Muscle layer of duodenum (tissue), 2 donors: ENCODE results near the gene TRAPPC3.
"Not testable (repeated sequence)": the region's sequence is repeated elsewhere in the genome, so short reads cannot be mapped to it uniquely, and the experiment has no call there.

Experiments
- H3K27ac ChIP-seq: one replicate; pipeline ENCODE4 v1.7.0; 2013; ENCODE audit warnings: mild to moderate bottlenecking, low read length
- H3K27me3 ChIP-seq: one replicate; pipeline ENCODE4 v1.7.0; 2013; ENCODE audit warnings: low read depth, mild to moderate bottlenecking, control low read depth, low read length
- H3K36me3 ChIP-seq, 2 donors: one replicate each; pipeline ENCODE4 v1.7.0; 2013; ENCODE audit warnings: low read length in 2 of 2, control low read depth in 1 of 2, mild to moderate bottlenecking in 1 of 2; ENCODE audit not compliant: insufficient read depth in 2 of 2, control insufficient read depth in 1 of 2
- H3K4me1 ChIP-seq, 2 donors: one replicate each; pipeline ENCODE4 v1.7.0; 2013; ENCODE audit warnings: low read length in 2 of 2, mild to moderate bottlenecking in 2 of 2, control low read depth in 1 of 2, moderate library complexity in 1 of 2; ENCODE audit not compliant: insufficient read depth in 2 of 2, control insufficient read depth in 1 of 2
- H3K4me3 ChIP-seq, 2 donors: one replicate each; pipeline ENCODE4 v1.7.0; 2013; ENCODE audit warnings: low read length in 2 of 2, low read depth in 1 of 2, mild to moderate bottlenecking in 1 of 2
- H3K9me3 ChIP-seq, 2 donors: one replicate each; pipeline ENCODE4 v1.7.0; 2013; ENCODE audit warnings: low read length in 2 of 2, control low read depth in 1 of 2, mild to moderate bottlenecking in 1 of 2; ENCODE audit not compliant: control insufficient read depth in 1 of 2
- donor health status: healthy.

Gene TRAPPC3

DNA sequence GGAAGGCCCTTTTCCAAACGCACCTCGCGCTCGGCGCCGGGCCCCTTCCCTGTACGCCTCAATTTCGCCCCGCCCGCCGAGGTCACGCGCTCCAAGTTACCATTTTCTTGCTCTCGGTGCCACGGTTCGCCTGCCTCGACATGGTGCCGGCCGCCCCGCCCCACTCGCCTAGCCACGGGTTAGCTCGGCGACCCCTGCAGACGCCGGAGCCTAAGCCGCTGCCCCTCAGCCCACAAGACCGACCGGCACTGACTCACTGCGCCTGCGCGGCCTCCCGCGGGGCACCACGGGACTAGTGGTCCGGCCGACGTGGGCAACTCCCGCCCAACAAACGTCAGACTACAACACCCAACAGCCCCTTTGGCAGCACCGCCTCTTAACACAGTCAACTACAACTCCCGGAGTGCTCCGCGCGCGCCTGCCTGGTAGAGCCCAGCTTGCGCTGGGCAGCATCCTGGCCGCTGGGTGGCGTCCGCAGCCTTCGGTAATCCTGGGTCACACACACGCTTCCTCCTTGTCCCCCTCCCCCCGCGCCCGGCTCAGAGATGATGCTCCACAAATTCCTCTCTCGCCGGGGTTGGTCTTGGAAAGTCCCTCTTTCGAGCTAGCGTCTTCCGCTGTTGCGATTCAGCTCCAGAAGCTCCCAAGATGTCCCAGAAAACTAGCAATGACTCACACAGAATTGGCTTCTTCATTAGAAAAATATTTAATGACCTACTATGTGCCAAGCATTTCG lies at the start of gene TRAPPC3:
TSS of gene TRAPPC3 (minus strand) at position 250 of the 736 bp plus-strand sequence. CDS start at position 142, 108 bp downstream.
- Histone ChIP-seq H3K4me1 (peaks cover 18 to 37% of the 10 kb centered on the region in 2 donors), H3K27me3 (no peaks in the 10 kb centered on the region), H3K4me3 (peak within 1 kb of the TSS; percentile 86 to 97), H3K27ac (peak within 1 kb of the TSS; percentile 93), H3K36me3 (peaks cover 0 to 12% of the 10 kb centered on the region in 2 donors), H3K9me3 (no peaks in the 10 kb centered on the region)

DNA sequence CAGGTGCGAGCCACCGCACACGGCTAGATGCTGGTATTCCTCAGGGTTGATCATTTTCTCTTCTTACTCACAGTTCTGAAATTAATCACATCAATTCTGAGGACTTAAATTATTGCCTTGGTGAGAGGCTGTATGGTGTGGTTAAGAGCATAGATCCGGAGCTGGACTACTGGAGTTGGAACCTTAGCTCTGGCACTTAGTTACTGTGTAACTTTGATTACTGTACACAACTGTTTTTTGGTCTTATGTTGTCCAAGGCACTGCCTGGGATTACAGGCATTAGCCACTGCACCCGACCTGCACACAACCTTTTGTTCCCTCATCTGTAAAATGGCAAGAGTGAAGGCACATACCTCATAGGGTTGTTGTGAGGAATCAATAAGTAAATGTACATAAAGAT lies 49.4 kb upstream of the TRAPPC3 start:
- Histone ChIP-seq H3K36me3 (no peaks in the 10 kb centered on the region), H3K27ac (no peak overlapping the region), H3K9me3 (no peaks in the 10 kb centered on the region), H3K4me3 (no peak overlapping the region), H3K27me3 (no peaks in the 10 kb centered on the region), H3K4me1 (no peaks in the 10 kb centered on the region)

DNA sequence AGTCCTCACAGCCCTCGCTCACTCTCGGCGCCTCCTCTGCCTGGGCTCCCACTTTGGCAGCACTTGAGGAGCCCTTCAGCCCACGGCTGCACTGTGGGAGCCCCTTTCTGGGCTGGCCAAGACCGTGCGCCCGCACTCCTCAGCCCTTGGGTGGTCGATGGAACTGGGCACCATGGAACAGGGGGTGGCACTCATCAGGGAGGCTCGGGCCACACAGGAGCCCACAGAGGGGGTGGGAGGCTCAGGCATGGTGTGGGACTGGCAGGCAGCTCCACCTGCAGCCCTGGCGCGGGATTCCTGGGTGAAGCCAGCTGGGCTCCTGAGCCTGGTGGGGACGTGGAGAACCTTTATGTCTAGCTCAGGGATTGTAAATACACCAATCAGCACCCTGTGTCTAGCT lies 47.5 kb upstream of the TRAPPC3 start:
- H3K4me1 ChIP-seq, H3K27me3 ChIP-seq, H3K4me3 ChIP-seq, H3K27ac ChIP-seq, H3K36me3 ChIP-seq, H3K9me3 ChIP-seq: not testable (repeated sequence)

DNA sequence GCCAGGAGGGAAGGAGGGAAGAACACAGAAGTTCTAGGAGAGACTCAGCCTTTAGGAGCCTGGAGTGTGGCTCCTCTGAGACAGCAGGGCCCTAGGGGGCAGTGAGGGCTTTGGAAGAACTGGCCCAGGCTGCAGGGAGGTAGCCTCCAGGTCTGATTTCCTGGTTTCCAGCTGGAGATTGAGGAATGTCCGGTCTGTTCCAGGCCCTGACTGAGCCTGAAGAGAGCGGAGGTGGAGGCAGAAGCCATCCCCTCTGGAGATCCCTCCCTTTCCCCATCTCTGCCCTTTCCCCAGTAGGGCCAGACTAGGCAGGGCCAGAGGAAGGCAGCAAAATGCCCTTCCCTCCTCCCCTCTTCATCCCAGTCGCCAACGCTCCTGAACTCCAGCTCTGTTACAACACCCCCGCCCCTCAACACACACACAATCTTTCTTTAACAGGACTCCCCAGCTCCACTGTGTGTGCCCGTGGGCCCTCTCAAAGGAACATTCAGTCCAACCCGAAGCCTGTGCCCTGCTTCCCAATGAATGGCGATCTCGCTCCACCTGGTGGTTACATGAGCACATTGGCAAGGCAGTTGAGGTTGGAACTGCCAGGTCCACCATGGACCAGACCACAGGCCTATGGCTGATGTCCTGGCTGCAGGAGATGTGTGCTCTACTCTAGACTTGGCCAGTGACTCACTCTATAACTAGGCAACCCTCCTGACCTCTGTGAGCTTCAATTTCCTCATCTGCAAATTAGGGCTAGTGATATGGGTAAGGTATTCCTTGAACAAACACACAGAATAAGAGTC lies 38.7 kb upstream of the TRAPPC3 start:
- H3K27me3 ChIP-seq, result no peaks in the 10 kb centered on the region
- no peak overlapping the region for H3K4me3 ChIP-seq
- no peaks in the 10 kb centered on the region for H3K9me3 ChIP-seq
- peaks cover 0 to 5% of the 10 kb centered on the region in 2 donors for H3K4me1 ChIP-seq
- no peaks in the 10 kb centered on the region for H3K36me3 ChIP-seq
- peak overlapping the region; percentile 77 for H3K27ac ChIP-seq

DNA sequence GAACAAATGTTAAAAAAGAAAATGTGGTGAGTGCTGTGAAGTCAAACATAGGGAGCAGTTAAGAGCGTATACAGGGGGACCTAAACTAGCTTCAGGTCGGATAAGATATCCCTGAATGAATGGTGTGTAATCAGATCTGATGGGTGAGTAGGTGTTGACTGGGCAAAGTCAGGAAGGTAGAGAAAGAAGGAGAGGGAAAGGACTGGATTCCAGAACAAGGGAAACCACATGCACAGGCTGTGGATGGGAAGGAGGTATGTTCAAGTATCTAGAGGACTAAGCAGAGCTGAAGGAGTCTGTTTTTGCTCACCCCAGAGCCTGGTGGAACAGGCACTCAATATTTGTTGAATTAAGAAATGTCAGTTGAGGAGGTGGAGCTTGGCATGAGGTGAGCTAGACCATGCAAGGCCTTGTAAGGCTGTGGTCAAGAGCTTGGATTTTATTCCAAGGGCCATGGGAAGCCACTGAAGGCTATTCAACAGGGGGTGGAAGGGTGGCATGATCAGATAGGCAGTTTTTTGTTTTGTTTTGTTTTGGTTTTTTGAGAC lies 34.1 kb upstream of the TRAPPC3 start:
- Histone ChIP-seq H3K4me3 (no peak overlapping the region), H3K27ac (peak overlapping the region; percentile 66), H3K4me1 (peaks cover 0 to 12% of the 10 kb centered on the region in 2 donors), H3K27me3 (no peaks in the 10 kb centered on the region), H3K9me3 (no peaks in the 10 kb centered on the region), H3K36me3 (peaks cover 18 to 34% of the 10 kb centered on the region in 2 donors)

DNA sequence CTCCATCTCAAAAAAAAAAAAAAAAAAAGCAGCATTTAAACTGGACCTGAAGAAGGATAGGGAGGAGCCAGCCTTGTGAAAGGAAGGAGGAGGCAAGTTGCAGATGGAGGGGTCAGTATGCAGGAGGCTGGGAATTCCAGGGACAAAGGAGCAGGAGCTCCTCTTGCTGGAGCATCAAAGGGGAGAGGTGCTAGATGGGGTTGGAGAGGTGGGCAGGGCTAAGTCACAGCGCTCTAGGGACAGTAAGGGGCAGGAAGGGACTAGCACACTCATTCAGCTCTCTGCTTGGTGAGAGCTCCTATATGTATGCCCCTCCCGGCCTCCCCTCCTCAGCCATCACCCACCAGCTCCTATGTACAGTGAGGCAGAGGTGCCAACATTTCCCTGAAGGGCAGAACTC lies 33.4 kb upstream of the TRAPPC3 start:
- Histone ChIP-seq H3K9me3 (no peaks in the 10 kb centered on the region), H3K4me3 (no peak overlapping the region), H3K4me1 (peaks cover 0 to 10% of the 10 kb centered on the region in 2 donors), H3K27me3 (no peaks in the 10 kb centered on the region), H3K27ac (peak overlapping the region; percentile 66), H3K36me3 (peaks cover 18 to 40% of the 10 kb centered on the region in 2 donors)

DNA sequence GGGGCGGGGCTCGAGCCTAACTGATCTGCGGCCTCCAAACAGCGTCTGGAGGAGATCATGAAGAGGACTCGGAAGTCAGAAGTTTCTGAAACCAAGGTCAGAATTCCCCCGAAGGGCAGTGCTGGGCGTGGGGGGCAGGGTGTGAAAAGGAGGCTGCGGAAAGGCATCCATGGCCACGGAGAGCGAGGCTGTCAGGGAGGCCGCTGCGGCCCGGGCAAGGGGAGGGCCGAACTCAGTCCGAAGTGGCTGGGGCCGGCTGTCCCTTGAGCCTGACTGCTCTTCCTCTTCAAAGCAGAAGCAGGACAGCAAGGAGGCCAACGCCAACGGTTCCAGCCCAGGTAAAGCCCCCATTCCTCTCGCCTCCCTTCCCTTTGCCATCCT lies 29.9 kb upstream of the TRAPPC3 start:
- H3K27ac ChIP-seq, result no peak overlapping the region
- no peaks in the 10 kb centered on the region for H3K9me3 ChIP-seq
- peaks cover 10 to 34% of the 10 kb centered on the region in 2 donors for H3K4me1 ChIP-seq
- peaks cover 31 to 71% of the 10 kb centered on the region in 2 donors for H3K36me3 ChIP-seq
- H3K4me3 ChIP-seq, result no peak overlapping the region
- no peaks in the 10 kb centered on the region for H3K27me3 ChIP-seq

DNA sequence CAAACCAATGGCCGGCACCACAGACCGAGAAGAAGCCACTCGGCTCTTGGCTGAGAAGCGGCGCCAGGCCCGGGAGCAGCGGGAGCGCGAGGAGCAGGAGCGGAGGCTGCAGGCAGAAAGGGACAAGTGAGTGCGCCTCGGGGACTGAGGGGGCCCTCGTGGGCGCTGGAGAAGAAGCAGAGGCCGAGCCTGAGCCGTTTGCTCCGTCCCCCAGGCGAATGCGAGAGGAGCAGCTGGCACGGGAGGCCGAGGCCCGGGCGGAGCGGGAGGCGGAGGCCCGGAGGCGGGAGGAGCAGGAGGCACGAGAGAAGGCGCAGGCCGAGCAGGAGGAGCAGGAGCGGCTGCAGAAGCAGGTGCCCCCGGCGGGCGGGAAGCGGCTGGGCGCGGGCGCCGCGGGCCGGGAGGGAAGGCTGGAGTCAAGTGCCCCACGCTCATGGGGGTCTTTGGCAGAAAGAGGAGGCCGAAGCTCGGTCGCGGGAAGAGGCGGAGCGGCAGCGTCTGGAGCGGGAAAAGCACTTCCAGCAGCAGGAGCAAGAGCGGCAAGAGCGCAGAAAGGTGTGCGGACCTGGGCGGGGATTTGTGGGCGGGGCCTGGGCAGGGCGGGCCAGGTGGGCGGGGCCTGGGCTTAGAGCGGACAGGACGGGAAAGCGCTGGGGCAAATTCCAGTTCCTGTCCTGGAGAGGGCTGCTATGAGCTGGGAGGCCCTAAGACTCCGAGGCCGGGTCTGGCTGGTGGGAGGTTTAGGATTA lies 29.4 kb upstream of the TRAPPC3 start:
- no peaks in the 10 kb centered on the region for H3K27me3 ChIP-seq
- no peak overlapping the region for H3K4me3 ChIP-seq
- no peaks in the 10 kb centered on the region for H3K9me3 ChIP-seq
- H3K27ac ChIP-seq, result no peak overlapping the region
- H3K36me3 ChIP-seq, result peaks cover 36 to 76% of the 10 kb centered on the region in 2 donors
- peaks cover 10 to 40% of the 10 kb centered on the region in 2 donors for H3K4me1 ChIP-seq

DNA sequence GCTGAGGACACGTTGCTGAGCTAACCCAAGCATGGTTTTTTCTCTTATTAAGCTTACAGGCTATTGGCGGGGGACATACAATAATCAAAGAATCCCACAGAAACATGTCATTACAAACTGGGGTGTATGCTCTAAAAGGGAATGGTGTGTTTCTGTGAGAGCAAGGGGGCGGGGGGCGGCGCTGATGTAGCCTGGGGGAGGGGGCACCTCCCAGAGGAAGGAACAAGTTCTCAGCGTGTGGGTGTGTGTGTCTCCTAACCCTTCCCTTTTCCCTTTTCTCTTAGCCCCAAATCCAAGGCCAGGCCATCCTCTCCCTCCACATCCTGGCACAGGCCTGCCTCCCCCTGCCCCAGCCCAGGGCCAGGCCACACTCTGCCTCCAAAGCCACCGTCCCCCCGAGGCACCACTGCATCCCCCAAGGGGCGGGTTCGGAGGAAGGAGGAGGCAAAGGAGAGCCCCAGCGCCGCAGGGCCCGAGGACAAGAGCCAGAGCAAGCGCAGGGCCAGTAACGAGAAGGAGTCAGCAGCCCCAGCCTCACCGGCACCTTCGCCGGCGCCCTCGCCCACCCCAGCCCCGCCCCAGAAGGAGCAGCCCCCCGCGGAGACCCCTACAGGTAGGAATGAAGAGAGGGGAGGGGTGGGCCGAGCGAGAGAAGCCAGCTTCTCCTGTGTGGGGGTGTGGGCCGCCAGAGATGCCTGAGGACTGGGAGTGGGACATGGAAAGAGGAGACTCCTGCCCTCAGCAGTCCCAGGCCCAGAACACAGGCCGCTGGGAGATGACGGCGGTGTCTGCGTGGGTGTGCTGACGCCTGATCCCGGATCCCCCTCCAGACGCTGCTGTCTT lies 28.5 kb upstream of the TRAPPC3 start:
- Histone ChIP-seq H3K4me3 (no peak overlapping the region), H3K4me1 (peaks cover 10 to 40% of the 10 kb centered on the region in 2 donors), H3K9me3 (no peaks in the 10 kb centered on the region), H3K27ac (no peak overlapping the region), H3K27me3 (no peaks in the 10 kb centered on the region), H3K36me3 (peaks cover 45 to 85% of the 10 kb centered on the region in 2 donors)

DNA sequence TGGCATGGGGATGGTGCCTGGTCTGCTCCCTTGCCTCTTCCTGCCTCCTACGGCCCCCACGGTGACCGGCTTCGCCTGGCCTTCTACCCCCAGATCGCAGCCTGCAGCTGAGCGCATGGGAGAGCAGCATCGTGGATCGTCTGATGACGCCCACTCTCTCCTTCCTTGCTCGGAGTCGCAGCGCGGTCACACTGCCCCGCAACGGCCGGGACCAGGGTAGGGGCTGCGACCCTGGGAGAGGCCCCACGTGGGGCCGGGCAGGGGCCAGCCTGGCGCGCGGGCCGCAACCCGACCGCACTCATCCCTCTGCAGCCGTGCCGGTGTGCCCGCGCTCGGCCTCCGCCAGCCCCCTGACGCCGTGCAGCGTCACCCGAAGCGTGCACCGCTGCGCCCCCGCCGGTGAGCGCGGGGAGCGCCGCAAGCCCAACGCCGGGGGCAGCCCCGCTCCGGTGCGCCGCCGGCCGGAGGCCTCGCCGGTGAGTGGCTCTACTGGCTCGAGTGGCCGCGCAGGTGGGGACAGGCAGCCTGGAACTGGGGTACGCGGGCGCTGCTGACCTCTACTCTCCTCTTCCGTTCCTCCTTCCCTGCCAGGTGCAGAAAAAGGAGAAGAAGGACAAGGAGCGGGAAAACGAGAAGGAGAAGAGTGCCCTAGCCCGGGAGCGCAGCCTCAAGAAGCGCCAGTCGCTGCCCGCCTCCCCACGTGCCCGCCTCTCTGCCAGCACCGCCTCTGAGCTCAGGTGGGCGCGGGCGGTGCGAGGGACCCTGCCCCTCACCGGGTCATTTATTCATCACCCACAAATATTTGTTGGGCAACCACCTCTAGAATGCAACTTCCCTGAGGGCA lies 27.0 kb upstream of the TRAPPC3 start:
- H3K27ac ChIP-seq, result no peak overlapping the region
- H3K36me3 ChIP-seq, result peaks cover 58 to 95% of the 10 kb centered on the region in 2 donors
- H3K27me3 ChIP-seq, result no peaks in the 10 kb centered on the region
- no peaks in the 10 kb centered on the region for H3K9me3 ChIP-seq
- H3K4me1 ChIP-seq, result peaks cover 10 to 39% of the 10 kb centered on the region in 2 donors
- no peak overlapping the region for H3K4me3 ChIP-seq
